ENCODE results near the gene BLTP3B. TPM values are rescaled to one million over a fixed set of nuclear protein-coding genes. Genes with fewer than 3 reads are reported as not detected.

BLTP3B gene
- total and polyA plus RNA-seq, 2 donors (not counting 1 experiment from before 2014, with no cell fraction given) = 9.1 to 27.4 TPM

GRCh38 chr12:100141666-100141997 is 1.0 kb downstream of the BLTP3B start:
- 19% methylated on average over 4 of the region's 6 CpGs for WGBS (ENCODE audit: insufficient coverage)
- ATAC-seq (ENCODE audit: low read depth) (no peak), DNase-seq (no peak)
- peak overlapping the region; percentile 71 for H3K4me2 ChIP-seq (replicated peaks; ENCODE audit: low read depth, low read length, poor library complexity, severe bottlenecking)
- peak overlapping the region; percentile 67 to 97 (median 93) for H3K4me3 ChIP-seq (ENCODE audit: control extremely low read depth in 1 of 5, extremely low read depth in 1 of 5, insufficient read depth in 1 of 5, low read depth in 2 of 5, low read length in 4 of 5)
- peak overlapping the region; percentile 98 for H3K9ac ChIP-seq (ENCODE audit: low read length)
- Mint-ChIP-seq H3K4me1 (peaks cover 52% of the 10 kb centered on the region), H3K27ac (peak overlapping the region; percentile 97), H3K9me3 (ENCODE audit: insufficient read depth) (no peaks in the 10 kb centered on the region), H3K4me3 (peak overlapping the region; percentile 99), H3K27me3 (no peaks in the 10 kb centered on the region)
- peaks cover 34 to 41% of the 10 kb centered on the region in 2 donors for H3K4me1 ChIP-seq (ENCODE audit: control insufficient read depth in 2 of 2, insufficient read depth in 2 of 2, low read length in 2 of 2)
- peak overlapping the region; percentile 99 for H2AFZ ChIP-seq (ENCODE audit: insufficient read depth, low read depth, low read length, poor library complexity, severe bottlenecking)
- POLR2A ChIA-PET = no interaction called here
- TF ChIP-seq CTCF (IDR thresholded peaks at IDR 0.05) (no peak), EZH2 (IDR thresholded peaks at IDR 0.05; ENCODE audit: borderline replicate concordance, insufficient read depth, low read depth, low read length, poor library complexity, severe bottlenecking) (no peak)
- H3K27me3 ChIP-seq (replicated peaks in 1 of 4; ENCODE audit: control extremely low read depth in 1 of 4, control insufficient read depth in 3 of 4, insufficient read depth in 4 of 4, low read length in 3 of 4) = no peaks in the 10 kb centered on the region
- H4K20me1 ChIP-seq (ENCODE audit: control insufficient read depth, insufficient read depth, low read length, poor library complexity, severe bottlenecking) = peaks cover 10% of the 10 kb centered on the region
- intact Hi-C loops (cut with micrococcal nuclease) = no loop called here
- CTCF ChIA-PET = interaction anchor here (1.8 kb wide), 1 partner anchor 13 kb away, joined by 4 read pairs; no protein-coding TSS in a partner anchor
- no peaks in the 10 kb centered on the region for H3K36me3 ChIP-seq (replicated peaks in 1 of 2; ENCODE audit: control extremely low read depth in 1 of 2, control insufficient read depth in 1 of 2, extremely low read depth in 1 of 2, insufficient read depth in 2 of 2, low read length in 1 of 2)
- H3K27ac ChIP-seq (ENCODE audit: low read length in 2 of 2) = peak overlapping the region in 1 of 2 donors; percentile 95
- H3K9me3 ChIP-seq (ENCODE audit: control extremely low read depth in 1 of 3, control insufficient read depth in 2 of 3, insufficient read depth in 1 of 3, low read length in 2 of 3) = no peaks in the 10 kb centered on the region
- peaks cover 64% of the 10 kb centered on the region for H3K79me2 ChIP-seq (ENCODE audit: control insufficient read depth, insufficient read depth, low read length)

- ATAC-seq (ENCODE audit: low read depth) (no peak), DNase-seq (peak; percentile 39)
- Histone ChIP-seq H3K9ac (ENCODE audit: low read length) (peak overlapping the region; percentile 42), H3K4me3 (ENCODE audit: control extremely low read depth in 1 of 5, extremely low read depth in 1 of 5, insufficient read depth in 1 of 5, low read depth in 2 of 5, low read length in 4 of 5) (peak overlapping the region in 1 of 5 experiments; percentile 31), H3K27me3 (replicated peaks in 1 of 4; ENCODE audit: control extremely low read depth in 1 of 4, control insufficient read depth in 3 of 4, insufficient read depth in 4 of 4, low read length in 3 of 4) (no peaks in the 10 kb centered on the region), H3K9me3 (ENCODE audit: control extremely low read depth in 1 of 3, control insufficient read depth in 2 of 3, insufficient read depth in 1 of 3, low read length in 2 of 3) (no peaks in the 10 kb centered on the region), H3K36me3 (replicated peaks in 1 of 2; ENCODE audit: control extremely low read depth in 1 of 2, control insufficient read depth in 1 of 2, extremely low read depth in 1 of 2, insufficient read depth in 2 of 2, low read length in 1 of 2) (no peaks in the 10 kb centered on the region), H3K27ac (ENCODE audit: low read length in 2 of 2) (peak overlapping the region in 1 of 2 donors; percentile 14), H3K79me2 (ENCODE audit: control insufficient read depth, insufficient read depth, low read length) (peaks cover 93% of the 10 kb centered on the region), H2AFZ (ENCODE audit: insufficient read depth, low read depth, low read length, poor library complexity, severe bottlenecking) (peak overlapping the region; percentile 7), H4K20me1 (ENCODE audit: control insufficient read depth, insufficient read depth, low read length, poor library complexity, severe bottlenecking) (peaks cover 23% of the 10 kb centered on the region), H3K4me1 (ENCODE audit: control insufficient read depth in 2 of 2, insufficient read depth in 2 of 2, low read length in 2 of 2) (peaks cover 34 to 41% of the 10 kb centered on the region in 2 donors), H3K4me2 (replicated peaks; ENCODE audit: low read depth, low read length, poor library complexity, severe bottlenecking) (peak overlapping the region; percentile 62)
- intact Hi-C loops (cut with micrococcal nuclease) = no loop called here
- peaks cover 67% of the 10 kb centered on the region for H3K4me1 Mint-ChIP-seq
- ChIA-PET CTCF (interaction anchor here (0.5 to 3.1 kb wide), 7 partner anchors 10 to 62 kb away, joined by 3 to 14 read pairs (median 5); partner anchors contain the start of gene ACTR6), POLR2A (no interaction called here)
- peak overlapping the region; percentile 57 for H3K27ac Mint-ChIP-seq
- WGBS (ENCODE audit: insufficient coverage) = 6% methylated on average over 2 of the region's 5 CpGs
- H3K4me3 Mint-ChIP-seq = peak overlapping the region; percentile 66
- no peaks in the 10 kb centered on the region for H3K9me3 Mint-ChIP-seq (ENCODE audit: insufficient read depth)
- TF ChIP-seq CTCF (IDR thresholded peaks at IDR 0.05) (no peak), EZH2 (IDR thresholded peaks at IDR 0.05; ENCODE audit: borderline replicate concordance, insufficient read depth, low read depth, low read length, poor library complexity, severe bottlenecking) (no peak)
- no peaks in the 10 kb centered on the region for H3K27me3 Mint-ChIP-seq
These were observed 3.9 kb downstream of the BLTP3B start for GRCh38 chr12:100138803-100139098.
